Non-pigmented ciliary epithelial cell (primary cell): ENCODE data around the gene SLC5A11.
"Not testable (repeated sequence)": the region's sequence is repeated elsewhere in the genome, so short reads cannot be mapped to it uniquely, and the experiment has no call there.

Experiments
- DNase-seq: peaks from one replicate; pipeline ENCODE4 v3.0.0-alpha.2; 2010; ENCODE audit warnings: low read depth

Gene SLC5A11

GRCh38 chr16:24858219-24859041 is 12.7 kb downstream of the SLC5A11 start:
- no peak for DNase-seq

GRCh38 chr16:24861461-24861860 is 15.7 kb downstream of the SLC5A11 start:
- DNase-seq, result no peak

GRCh38 chr16:24863582-24864437 is 18.0 kb downstream of the SLC5A11 start:
- no peak for DNase-seq

- no peak for DNase-seq
Measured at GRCh38 chr16:24869033-24869432, 23.3 kb downstream of the SLC5A11 start.

GRCh38 chr16:24871891-24872290 is 26.1 kb downstream of the SLC5A11 start:
- DNase-seq, result no peak

GRCh38 chr16:24873028-24873427 is 27.3 kb downstream of the SLC5A11 start:
- no peak for DNase-seq

GRCh38 chr16:24875466-24875865 is 29.7 kb downstream of the SLC5A11 start:
- DNase-seq, result no peak

GRCh38 chr16:24876231-24876630 is 30.5 kb downstream of the SLC5A11 start:
- no peak for DNase-seq

GRCh38 chr16:24879684-24880083 is 33.9 kb downstream of the SLC5A11 start:
- no peak for DNase-seq

GRCh38 chr16:24883714-24884151 is 38.0 kb downstream of the SLC5A11 start:
- DNase-seq, result no peak

GRCh38 chr16:24887472-24887871 is 41.7 kb downstream of the SLC5A11 start:
- no peak for DNase-seq

GRCh38 chr16:24890746-24891145 is 45.0 kb downstream of the SLC5A11 start:
- no peak for DNase-seq

- no peak for DNase-seq
Measured at GRCh38 chr16:24896439-24896838, 50.7 kb downstream of the SLC5A11 start.

GRCh38 chr16:24897522-24897921 is 51.8 kb downstream of the SLC5A11 start:
- not testable (repeated sequence) for DNase-seq

GRCh38 chr16:24900230-24900629 is 54.5 kb downstream of the SLC5A11 start:
- no peak for DNase-seq

- DNase-seq, result peak; percentile 2
Measured at GRCh38 chr16:24906199-24906808, 60.5 kb downstream of the SLC5A11 start.

GRCh38 chr16:24906901-24907300 is 61.1 kb downstream of the SLC5A11 start:
- DNase-seq, result no peak

GRCh38 chr16:24908716-24909115 is 63.0 kb downstream of the SLC5A11 start:
- DNase-seq, result no peak

GRCh38 chr16:24909856-24910255 is 64.1 kb downstream of the SLC5A11 start:
- no peak for DNase-seq

- DNase-seq, result no peak
Measured at GRCh38 chr16:24915019-24915418, 69.3 kb downstream of the SLC5A11 start.

GRCh38 chr16:24915576-24915975 is 69.8 kb downstream of the SLC5A11 start:
- DNase-seq, result no peak

- no peak for DNase-seq
Measured at GRCh38 chr16:24917236-24917635, 71.5 kb downstream of the SLC5A11 start.

GRCh38 chr16:24917891-24918290 is 72.1 kb downstream of the SLC5A11 start:
- no peak for DNase-seq
